Lower leg skin (tissue), 4 donors: ENCODE measurements around the gene CXADR. TPM values are rescaled to one million over a fixed set of nuclear protein-coding genes. Genes with fewer than 3 reads are reported as not detected.

ENCODE experiments used
- DNase-seq, 2 donors: peaks; one replicate each; pipeline ENCODE4 v3.0.0-alpha.2; 2019; ENCODE audit warnings: low spot score in 2 of 2
- H3K4me3 ChIP-seq: fragments of 200-600 bp; sonication (generic); 2 replicates; pipeline ENCODE4 v1.5.1; 2017; ENCODE audit warnings: mild to moderate bottlenecking, low read depth; ENCODE audit not compliant: poor library complexity, severe bottlenecking
- POLR2A ChIP-seq, 2 donors: fragments of 450-650 bp; IDR thresholded peaks; one replicate each; pipeline ENCODE4 v1.6.1; 2016 to 2017; ENCODE audit warnings: antibody characterized with exemption in 2 of 2, mild to moderate bottlenecking in 1 of 2, moderate library complexity in 1 of 2
- WGBS, 2 donors: methylation state at CpG; one replicate each; pipeline ENCODE4 v1.1.5; 2018; 5-methylcytosine and 5-hydroxymethylcytosine counted together
- intact Hi-C: fragments of 100-400 bp; cut with DNase I; formaldehyde crosslinking; loops from one replicate; pipeline ENCODE4 v1.15.0; 2023; ENCODE audit warnings: low total_unique reads
- total RNA-seq, 4 donors: library from RNA; depleted of rRNA; stranded (reverse); fragments of >200 nt; gene quantifications; one replicate each; pipeline ENCODE4 v1.1.0, GENCODE V29; 2016
- TF ChIP-seq, protein P1 (sequence below), 3 donors: fragments of 450-650 bp; IDR thresholded peaks; one replicate each; pipeline ENCODE4 v1.5.1; 2016; ENCODE audit warnings: antibody characterized with exemption in 3 of 3, mild to moderate bottlenecking in 3 of 3, moderate library complexity in 2 of 3

Gene CXADR
- total RNA-seq, 4 donors from 2014 or later, result 84.7 to 134 (median 123) TPM

DNA sequence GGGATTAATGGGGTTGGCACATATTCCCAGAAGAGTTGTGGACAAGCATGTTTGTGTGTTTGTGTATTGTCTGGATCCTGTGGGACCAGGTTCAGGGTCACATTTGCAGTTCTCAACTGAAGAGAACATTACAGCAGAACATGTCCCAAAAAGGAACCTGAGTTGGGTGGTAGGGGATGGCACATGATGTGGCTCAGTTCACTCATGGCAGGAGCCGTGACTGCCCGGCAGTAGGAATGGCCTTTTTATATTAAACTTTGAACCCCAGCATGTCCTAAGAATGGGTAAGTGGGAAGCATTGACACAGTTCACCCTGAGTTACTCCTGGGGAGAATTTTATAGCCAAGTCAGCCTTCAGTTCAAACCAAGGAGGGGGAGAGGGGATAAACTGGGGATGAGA, 41.3 kb downstream of the CXADR start:
- intact Hi-C loops, result no loop called here
- WGBS, 2 donors, result 37 to 65% methylated on average over 2 of the region's 2 CpGs
- TF ChIP-seq, protein P1, sequence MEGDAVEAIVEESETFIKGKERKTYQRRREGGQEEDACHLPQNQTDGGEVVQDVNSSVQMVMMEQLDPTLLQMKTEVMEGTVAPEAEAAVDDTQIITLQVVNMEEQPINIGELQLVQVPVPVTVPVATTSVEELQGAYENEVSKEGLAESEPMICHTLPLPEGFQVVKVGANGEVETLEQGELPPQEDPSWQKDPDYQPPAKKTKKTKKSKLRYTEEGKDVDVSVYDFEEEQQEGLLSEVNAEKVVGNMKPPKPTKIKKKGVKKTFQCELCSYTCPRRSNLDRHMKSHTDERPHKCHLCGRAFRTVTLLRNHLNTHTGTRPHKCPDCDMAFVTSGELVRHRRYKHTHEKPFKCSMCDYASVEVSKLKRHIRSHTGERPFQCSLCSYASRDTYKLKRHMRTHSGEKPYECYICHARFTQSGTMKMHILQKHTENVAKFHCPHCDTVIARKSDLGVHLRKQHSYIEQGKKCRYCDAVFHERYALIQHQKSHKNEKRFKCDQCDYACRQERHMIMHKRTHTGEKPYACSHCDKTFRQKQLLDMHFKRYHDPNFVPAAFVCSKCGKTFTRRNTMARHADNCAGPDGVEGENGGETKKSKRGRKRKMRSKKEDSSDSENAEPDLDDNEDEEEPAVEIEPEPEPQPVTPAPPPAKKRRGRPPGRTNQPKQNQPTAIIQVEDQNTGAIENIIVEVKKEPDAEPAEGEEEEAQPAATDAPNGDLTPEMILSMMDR (IDR thresholded peaks at IDR 0.05), result no peak
- TF ChIP-seq POLR2A (IDR thresholded peaks at IDR 0.05), result no peak

DNA sequence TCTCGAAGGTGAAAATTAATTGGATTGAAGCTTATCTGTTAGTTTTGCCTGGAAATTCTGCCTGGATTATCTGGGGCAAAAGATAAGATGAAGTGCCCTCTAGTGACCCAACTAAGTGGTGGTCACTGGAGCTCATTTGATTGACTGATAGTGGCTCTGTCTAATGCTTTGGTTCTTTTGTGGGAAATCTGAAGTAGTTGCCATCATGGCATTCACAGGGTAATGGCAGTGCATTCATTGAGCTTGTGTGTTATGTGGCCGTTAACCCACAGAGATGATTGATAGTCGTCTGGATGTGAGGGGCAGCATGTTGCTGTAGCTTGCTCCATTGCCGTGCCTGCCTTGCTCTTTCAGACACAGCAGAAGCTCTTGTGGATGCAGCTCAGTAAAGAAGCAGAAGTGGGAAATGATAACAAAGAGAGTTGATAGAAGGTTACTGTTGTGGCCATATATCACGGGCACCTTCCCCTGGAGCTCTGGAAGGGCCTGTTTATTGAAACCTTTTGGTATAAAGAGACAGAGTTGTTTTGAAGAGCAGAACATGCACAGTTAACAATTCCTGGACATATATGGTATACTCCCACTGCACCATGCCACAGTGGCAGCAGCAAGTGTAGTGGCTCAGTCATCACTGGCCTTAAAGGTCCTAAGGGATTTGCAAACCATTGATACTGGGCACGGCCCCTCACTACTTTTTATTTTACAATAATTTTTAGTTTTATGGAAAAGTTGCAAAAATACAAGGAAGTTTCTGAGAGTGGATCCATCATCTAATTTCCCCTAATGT, 42.0 kb downstream of the CXADR start:
- no peak for TF ChIP-seq POLR2A (IDR thresholded peaks at IDR 0.05)
- H3K4me3 ChIP-seq, result no peak overlapping the region
- 63 to 67% methylated on average over 6 of the region's 6 CpGs for WGBS, 2 donors
- intact Hi-C loops, result no loop called here
- DNase-seq, result no peak

More for the DNA sequence above, 41.3 kb downstream of the CXADR start:
- DNase-seq, result no peak
- no peak overlapping the region for H3K4me3 ChIP-seq

DNA sequence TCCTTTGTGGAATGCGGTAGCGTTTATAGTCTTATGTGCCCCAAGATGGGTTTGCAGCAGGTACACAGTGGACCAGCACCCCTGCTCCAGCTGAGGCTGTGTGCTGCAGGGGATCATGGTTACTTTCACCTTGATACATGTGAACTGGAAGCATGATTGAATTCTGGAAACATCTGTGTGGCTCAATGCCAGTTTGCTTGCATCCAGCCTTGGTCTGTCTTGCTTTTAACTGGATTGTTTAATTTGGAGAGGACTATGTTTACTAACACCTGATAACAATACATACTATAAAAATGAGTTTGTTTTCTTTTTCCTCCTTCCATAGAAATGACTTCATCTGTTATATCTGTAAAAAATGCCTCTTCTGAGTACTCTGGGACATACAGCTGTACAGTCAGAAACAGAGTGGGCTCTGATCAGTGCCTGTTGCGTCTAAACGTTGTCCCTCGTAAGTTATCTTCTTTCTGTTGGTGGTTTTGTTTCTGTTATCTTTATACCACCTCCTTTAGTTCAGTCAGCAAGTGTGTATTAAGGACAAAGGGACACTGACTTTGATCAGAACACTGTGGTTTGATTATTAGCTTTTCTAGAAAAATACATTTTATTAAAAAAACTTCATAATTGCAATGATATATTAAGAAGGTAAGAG, 47.7 kb downstream of the CXADR start:
- 77 to 87% methylated on average over 5 of the region's 5 CpGs for WGBS, 2 donors
- no peak for DNase-seq
- TF ChIP-seq, protein P1 (IDR thresholded peaks at IDR 0.05), result no peak
- no peak for TF ChIP-seq POLR2A (IDR thresholded peaks at IDR 0.05)
- H3K4me3 ChIP-seq, result no peak overlapping the region
- intact Hi-C loops, result no loop called here

DNA sequence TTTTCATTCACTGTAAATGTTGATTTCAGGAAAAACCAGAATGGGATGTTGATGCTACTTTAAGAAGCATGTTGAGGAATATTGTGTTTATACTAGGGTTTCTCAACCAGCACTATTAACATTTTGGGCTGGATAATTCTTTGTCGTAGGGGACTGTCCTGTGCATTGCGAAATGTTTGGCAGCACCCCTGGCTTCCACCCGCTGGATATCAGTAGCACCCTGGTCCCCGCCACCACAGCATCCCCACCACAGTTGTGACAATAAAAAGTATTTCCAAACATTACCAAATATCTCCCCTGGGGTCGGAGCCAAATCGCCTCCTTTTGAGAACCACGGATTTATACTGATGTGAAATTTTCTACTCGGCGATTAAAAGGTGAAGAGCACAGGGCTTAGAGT, 57.9 kb downstream of the CXADR start:
- H3K4me3 ChIP-seq, result no peak overlapping the region
- no peak for DNase-seq
- 84 to 87% methylated on average over 9 of the region's 9 CpGs for WGBS, 2 donors
- TF ChIP-seq, protein P1 (IDR thresholded peaks at IDR 0.05), result no peak
- no peak for TF ChIP-seq POLR2A (IDR thresholded peaks at IDR 0.05)
- intact Hi-C loops, result no loop called here

DNA sequence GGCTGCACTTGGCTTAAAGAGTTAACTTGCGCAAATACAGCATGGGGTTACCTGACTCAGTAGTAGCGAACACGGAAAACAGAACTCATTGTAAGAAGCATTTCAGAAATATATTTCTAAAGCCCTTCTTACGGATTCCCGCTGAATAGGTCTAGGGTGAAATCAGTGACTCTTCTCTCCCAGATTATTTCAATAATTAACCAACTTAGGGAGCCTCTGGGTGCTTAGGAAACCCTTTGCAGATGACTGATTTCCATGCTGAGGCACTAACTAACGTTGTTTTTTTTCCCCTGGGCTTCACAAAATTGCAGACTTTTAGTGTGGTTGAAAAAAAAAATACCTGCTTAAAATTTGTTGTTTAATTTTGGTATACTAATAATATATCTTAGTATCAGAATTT, 59.6 kb downstream of the CXADR start:
- intact Hi-C loops, result no loop called here
- no peak overlapping the region for H3K4me3 ChIP-seq
- DNase-seq, result no peak
- WGBS, 2 donors, result 86% methylated on average over 6 of the region's 6 CpGs
- no peak for TF ChIP-seq POLR2A (IDR thresholded peaks at IDR 0.05)
- TF ChIP-seq, protein P1 (IDR thresholded peaks at IDR 0.05), result no peak

DNA sequence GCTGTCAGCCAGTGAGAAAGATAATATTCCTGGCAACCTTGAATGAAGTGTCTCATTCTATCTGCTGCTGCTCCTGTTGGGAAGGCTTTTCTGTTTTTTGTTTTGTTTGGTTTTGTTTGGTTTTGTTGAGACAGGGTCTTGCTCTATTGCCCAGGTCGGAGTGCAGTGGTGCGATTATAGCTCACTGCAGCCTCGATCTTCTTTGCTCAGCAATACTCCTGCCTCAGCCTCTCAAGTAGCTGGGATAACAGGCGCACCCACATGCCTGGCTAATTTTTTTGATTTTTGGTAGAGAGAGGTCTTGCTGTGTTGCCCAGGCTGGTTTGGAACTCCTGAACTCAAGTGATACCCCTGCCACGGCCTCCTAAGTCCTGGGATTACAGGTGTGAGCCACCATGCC, 62.2 kb downstream of the CXADR start:
- intact Hi-C loops, result no loop called here
- no peak for TF ChIP-seq POLR2A (IDR thresholded peaks at IDR 0.05)
- TF ChIP-seq, protein P1 (IDR thresholded peaks at IDR 0.05), result no peak
- no peak for DNase-seq
- WGBS, 2 donors, result 91 to 97% methylated on average over 5 of the region's 5 CpGs
- H3K4me3 ChIP-seq, result no peak overlapping the region
